GM19372 (cell line): ENCODE data around the gene CENPP.
"Not testable (repeated sequence)": the region's sequence is repeated elsewhere in the genome, so short reads cannot be mapped to it uniquely, and the experiment has no call there.

Experiments used
- ATAC-seq: cut with Tn5 transposase; IDR thresholded peaks from one replicate; pipeline ENCODE4 v1.9.1; 2021; ENCODE audit warnings: mild to moderate bottlenecking, low read depth, moderate library complexity; ENCODE audit not compliant: unreplicated experiment

Gene CENPP

DNA sequence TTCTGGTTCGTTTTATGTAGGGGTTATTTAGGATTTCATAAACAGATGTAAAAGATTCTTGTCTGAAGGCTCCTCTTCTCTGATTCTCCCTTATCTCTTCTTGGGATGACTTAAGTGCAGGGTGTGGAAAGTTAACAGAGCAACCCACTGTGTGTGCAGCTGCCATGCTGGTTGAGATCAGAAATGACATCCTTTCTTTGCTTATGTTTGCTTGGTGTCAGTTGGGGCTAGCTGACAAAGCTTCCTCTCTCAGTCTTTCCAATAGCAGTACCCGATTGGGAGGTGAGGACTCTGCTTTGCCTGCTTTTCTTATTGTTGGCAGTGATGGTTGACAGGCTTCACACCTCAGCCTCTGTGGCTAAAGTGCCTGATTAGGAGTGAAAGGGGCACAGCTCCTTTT, 52.1 kb downstream of the CENPP start:
- no peak for ATAC-seq

DNA sequence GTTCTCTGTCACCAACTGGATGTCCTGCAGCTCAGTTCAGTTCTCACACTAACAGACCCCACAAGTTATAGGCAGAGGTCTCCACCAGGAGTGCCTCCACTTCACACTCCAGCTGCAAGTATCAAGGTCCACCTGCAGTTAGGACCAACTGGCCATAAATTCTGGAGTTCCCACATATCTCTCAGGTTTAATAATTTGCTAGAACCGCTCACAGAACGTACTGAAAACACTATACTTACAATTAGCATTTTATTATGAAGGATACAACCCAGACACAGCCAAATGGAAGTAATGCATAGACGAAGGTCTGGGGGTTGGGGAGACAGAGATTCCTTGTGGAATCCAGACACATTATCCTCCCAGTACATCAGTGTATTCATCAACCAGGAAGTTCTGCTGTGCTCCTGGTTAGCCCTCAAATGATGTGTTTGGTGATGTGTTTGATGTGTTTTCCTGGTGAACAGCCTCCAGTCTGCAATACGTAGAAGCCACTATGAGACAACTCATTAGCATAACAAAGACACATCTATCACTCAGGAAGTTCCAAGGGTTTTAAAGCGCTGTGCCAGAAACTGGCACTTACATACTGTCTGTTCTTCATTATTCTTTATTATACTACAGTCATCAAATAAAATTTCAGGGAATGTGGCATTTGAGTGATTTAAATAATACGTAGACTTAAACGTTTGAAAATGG, 53.3 kb downstream of the CENPP start:
- ATAC-seq: no peak

DNA sequence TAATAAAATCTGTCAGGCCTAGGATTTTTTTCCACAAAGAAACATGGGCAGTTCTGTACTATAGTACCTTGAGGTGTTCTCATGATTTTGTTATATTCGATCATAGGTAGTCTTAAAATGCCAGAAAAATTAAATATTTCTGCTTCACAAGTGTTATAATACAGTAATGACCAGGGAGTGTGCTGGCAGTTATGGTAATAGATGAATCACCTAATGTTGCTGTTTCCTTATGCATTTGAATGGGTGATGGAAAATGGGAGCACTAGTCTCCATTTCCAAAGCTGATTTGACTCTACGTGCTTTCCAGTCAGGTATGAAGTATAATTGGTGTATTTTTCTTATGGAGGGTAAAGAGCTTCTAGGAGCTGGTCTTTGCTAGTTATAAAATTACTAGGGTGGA, 54.9 kb downstream of the CENPP start:
- ATAC-seq: no peak

DNA sequence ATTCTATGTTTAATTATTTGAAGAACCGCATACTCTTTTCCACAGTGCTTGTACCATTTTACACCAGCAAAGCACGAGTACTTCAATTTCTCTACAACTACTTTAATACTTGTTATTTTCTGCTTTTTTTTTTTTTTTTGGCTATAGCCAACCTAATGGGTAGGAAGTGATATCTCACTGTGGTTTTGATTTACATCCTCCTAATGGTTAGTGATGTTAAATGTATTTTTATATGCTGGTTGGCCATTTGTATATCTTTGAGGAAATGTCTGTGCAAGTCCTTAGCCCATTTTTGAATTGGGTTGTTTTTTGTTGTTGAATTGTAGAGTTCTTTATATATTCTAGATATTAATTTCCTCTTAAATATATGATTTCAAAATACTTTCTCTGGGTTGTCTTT, 56.0 kb downstream of the CENPP start:
- no peak for ATAC-seq

DNA sequence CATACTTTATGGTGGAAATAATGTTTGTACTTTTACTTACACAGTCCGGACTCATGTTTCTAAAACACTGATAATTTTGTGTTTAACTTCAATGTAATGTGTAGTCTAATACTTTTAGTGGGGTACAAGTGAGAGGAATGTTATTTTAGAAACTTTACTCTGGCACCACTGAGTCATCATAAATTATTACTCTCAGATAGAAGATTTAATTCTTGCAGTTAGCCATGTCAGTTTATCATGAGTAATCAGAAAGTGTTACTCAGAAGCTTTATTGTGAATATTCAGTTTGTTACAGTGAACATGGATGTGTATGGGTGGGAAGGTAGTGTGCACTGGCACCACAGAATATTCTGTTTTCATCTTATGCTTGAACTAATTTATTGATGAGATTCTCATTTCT, 58.6 kb downstream of the CENPP start:
- no peak for ATAC-seq

DNA sequence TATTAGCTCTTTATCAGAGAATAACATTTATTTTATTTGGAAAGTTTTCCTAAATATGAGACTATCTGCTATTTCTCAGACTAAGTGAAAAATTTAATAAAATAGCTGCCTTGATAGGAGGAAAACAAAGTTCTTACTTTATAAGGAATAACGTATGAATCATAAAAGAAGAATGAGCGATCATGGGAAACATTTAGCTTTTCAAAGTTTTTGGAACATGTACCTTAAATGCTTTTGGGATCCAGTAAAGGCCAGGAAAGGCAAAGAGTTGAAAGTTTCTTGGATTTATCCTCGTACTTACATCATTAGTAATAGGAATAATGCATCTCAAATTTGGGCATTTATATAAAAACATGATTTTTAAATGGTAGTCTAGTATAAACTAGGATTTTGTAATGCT, 59.2 kb downstream of the CENPP start:
- ATAC-seq: no peak

DNA sequence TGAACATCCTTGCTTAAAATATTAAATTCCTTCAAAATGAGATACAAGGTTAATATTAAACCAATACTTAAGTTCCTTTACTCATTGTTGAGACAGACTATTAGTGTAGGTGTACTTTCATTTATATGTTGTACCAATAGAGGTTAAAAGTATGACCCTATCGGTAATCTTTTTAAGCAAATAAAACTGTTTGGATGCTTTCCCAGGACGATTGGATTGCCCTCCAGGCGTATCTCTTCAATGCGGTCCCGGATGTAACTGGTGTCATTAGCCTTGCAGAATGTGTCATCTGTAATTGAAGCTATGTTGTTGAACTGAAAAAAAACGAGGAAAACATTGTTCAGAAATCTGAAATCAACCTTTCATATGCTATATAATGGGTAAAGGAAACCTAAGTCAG, 59.7 kb downstream of the CENPP start:
- ATAC-seq: no peak

DNA sequence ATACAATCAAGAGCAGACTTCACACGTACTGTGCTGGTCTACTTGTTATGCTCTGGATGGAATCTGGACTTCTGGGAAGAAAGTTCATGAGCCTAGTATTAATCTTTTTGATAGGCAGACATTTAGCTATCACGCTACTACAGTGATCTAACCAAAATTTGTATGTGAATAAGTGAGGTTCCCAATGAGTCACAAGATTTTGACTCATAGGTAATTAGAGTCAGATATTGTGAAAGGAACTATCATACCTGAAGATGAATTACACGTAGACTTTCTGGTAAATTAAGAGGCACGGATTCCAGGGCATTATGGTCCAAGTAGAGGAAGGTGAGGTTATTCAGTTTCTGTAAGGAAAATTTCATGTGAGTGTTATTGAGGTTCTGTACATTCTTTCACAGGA, 60.2 kb downstream of the CENPP start:
- ATAC-seq: no peak

DNA sequence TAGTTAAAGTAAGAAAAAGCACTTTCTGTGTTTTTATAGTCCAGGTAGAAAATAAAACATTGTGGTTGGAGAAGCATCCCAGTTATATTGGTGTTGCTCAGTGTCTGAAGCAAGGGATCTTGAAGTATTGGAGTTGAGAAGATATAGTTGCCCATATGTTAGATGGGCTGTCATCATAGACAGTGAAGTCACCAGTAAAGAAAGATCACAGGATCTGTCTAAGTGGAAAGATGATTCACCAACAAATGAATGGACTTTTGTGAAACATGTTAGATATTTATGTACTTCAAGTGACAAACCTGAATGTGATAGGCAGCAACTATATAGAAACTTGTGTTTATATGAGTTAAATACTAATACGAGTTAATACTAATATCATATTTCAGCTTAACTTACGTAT, 66.9 kb downstream of the CENPP start:
- no peak for ATAC-seq

DNA sequence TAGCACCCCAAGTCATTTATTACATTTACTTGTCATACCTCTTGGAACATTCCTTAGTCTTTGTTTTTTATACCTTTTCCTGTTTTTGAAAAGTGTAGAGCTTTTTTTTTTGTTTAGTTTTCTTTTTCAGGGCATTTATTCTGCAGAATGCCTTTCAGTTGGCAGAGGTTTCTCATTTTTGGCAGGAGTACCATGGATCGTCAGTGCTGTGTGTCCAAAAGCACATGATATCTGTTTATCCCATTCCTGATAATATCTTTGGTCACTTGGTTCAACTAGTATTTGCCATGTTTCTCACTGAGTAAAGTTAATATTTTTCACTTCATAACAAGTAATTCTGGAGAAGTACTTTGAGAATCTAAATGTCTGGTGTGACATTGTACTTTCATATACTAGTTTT, 67.9 kb downstream of the CENPP start:
- no peak for ATAC-seq

DNA sequence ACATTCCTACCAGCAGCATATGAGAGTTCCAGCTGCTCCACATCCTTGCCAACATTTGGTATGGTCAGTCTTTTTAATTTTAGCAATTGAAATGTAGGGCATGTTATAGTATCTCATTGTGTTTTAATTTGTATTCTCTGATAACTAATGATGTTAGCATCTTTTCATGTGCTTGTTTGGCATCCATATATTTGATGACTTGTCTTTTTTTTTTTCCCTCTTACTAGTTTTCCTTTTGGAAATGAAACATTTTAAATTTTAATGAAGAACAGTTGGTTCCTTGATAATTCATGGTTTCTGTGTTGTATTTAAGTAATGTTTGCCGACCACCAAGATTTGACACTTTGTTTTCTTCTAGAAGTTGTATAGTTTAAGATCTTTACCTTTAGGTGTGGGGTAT, 69.9 kb downstream of the CENPP start:
- ATAC-seq: no peak

DNA sequence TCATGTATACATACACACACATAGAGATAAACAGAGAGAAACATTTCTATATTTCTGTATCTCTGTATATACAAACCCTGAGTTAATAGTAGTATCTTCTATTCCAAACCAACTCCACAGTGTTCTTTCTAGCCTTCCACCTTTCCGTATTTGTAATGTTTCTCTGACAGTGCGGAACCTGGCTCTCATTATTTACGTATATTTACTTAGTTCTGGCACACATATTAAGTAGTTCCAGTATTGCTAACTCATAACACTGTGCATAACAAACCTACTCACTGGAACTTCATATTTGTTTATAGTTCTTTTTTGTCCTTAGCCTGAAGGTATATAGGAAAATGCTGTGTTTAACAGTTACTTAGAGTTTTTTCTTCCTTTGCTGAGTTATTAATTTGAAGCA, 72.1 kb downstream of the CENPP start:
- ATAC-seq: no peak

DNA sequence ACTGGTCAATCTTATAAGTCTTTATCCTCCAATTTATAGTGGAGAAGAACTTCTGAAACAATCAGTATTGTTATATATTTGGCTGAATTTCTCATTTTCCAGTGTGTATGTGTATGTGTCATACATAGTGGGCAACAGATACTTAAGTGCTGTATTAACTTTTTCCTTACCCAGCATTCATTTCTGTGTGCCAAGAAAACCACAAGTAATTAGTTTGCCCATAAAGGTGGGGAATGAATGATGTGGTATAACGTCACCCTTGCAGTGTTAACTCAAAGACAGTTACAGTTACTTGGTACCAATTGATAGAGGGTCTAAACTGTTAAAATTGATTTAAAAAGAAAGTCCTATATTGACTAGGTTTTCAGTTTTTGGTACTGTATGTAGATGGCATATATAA, 76.6 kb downstream of the CENPP start:
- ATAC-seq: no peak

DNA sequence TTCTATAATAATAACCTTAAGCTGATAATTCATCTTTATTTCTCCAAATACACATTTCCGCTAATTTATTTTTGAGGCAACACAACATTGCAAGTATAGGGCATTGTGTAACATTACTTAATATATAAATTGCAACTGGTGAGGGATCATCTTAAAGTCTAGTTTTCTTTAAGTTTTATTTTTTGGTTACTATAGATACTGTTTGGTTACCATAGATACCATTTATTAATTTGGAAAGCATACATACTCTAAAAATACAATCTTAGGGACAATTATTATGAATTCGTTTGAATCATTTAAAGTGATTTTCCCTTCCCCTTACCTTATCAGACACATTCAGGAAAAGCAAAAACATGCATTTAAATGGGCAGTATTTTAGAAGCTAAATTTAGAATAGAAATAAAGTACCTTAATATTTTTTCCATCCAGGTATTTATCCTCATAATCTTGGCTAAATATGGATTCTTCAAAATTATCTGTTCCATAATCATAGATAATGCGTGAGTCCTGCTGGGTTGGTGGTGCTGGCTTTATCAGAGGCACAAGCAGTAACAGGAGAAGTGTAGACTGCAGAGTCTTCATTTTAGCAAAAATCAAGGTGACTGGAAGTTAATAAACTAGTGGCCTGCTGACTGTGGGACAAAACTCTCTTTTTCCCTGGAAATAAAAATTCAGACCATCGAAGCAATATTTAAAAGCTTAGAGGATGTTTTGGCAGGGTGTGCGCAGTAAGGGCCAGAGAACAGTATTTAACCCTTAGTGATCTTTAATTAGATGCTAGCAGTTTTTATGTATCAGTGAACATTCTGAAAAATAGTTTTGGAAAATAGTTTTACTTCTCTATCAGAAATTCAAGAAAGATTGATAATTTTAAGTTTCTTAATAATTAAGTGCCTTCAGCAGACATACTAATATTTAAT, 77.3 kb downstream of the CENPP start:
- no peak for ATAC-seq

DNA sequence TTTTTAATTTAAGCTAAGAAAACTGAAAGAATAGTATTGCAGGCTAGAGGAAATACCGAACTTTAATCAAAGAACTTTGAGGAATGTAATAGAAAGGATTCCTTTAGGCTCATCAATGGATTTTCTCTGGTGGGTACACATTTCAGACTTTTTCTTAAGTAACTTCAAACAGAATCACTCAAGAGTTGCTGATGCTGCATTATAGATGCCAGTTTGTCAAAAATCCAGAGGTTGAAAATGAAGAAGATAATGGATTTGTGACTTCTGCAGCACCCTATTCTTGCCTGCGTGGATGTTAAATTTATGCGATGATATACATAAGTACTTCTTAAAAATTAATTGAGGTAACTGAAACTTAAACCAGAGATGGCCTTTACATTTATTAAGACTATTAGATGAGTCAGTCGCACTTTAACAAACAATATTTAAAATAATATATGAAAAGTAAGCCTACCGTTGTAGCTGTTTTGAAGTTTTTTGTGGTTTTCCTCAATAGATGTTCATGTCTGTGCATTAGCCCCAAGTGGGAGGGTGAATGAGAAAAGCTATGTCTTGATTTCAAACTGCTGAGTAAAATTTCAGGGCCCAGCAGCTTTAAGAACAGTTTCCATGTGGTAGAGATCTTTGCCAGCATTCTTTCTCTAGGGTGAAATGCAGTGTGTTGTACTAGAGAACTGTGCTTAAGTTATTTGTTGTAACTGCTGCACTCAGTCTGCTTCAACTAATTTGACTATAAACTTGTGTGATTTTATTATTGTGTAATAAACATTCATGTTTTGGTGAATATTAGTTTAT, 78.5 kb downstream of the CENPP start, which contains the start of gene OGN:
Gene OGN, minus strand, starts transcription at position 537 of the 795 bp plus-strand sequence. CDS start 1,171 bp downstream, outside the sequence.
- ATAC-seq: no peak

DNA sequence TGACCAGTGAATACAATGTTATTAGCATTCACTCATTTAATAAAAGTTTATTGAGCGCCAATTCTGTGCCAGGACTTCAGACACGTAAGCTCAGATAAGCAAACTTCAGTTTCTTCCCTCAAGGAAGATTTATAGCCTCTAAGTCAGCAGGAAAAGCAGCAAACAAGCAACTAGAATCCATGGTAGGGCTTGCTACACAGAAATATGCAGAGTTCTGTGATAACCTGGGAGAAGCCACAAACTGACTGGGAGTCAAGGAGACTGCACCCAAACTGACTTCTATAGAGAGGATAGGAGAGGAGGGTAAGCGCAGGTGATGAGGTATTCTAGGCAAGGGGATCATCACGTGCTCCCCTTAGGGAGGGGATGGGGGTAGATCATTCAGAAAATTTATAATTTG, 80.1 kb downstream of the CENPP start:
- no peak for ATAC-seq

DNA sequence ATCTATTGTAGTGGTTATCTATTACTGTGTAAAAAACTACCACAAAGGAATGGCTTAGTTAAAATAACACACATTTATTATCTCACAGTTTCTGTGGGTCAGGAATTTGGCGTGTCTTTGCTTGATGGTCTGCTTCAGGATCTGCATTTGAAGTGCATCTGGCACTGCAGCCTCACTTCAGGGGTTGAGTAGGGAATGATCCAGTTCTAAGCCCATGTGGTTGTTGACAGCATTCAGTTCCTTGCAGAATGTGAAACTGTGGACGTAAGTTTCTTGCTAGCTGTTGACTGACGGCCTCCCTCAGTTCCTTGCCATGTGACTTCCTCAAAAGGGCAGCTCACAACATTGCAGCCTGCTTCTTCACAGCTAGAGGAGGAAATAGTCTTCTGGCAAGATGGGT, 80.7 kb downstream of the CENPP start:
- ATAC-seq: no peak

DNA sequence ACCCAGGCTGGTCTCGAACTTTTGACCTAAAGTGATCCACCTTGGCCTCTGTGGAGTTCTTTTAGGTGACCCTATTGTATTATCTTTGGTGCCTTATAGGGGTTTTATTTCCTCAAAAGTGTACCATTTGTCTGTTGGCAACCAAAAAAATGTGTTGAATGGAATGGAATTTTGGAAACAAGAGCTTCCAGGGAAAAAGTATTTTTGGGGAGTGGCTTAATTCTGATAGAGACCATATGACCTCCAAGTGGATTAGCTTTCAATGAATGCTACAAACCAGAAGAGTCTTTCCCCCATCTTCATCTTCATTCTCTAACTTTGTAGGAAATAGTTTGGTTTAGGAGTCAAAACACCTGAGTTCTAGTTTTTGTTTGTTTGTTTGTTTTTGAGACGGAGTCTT, 82.1 kb downstream of the CENPP start:
- ATAC-seq: no peak

DNA sequence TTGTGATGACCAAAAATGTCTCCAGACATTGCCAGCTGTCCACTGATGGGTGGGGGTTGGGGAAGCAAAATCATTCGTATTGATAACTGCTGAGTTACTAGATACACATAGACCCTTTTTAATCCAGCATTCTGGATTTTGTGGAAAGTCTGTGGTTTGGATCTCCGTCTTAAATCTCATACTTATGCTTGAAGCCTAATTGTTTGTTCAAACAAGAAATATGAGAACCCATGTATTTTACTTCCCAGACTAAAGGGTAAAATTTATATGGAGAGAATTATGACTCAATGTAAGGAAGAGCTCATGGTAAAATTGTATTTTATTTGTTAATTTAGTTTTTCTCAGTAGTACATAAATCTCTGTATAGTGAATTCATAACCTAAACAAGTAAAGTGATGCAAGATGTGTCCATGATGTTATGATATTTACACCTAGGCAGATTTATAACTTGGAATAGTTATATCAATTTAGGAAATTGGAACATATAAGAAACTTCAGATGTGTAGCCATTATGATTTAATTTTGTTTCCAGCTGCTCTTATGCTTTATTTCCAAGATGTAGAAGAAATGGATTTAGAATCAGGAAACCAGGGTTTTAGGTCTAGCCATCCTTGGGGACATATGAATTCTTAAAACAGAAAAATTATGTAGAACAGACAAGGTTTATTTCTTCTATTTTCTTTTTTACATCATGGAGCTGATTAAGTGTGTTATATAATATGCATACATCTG, 83.2 kb downstream of the CENPP start:
- ATAC-seq: no peak

DNA sequence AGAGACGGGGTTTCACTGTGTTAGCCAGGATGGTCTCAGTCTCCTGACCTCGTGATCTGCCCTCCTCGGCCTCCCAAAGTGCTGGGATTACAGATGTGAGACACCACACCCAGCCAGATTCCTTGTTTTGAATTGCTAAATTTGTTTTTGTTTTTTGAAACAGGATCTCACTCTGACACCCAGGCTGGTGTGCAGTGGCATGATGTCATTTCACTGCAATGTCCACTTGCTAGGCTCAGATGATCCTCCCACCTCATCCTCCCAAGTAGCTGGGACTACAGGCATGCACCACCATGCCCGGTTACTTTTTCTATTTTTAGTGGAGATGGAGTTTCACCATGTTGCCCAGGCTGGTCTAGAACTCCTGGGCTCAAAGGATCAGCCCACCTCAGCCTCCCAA, 85.4 kb downstream of the CENPP start:
- not testable (repeated sequence) for ATAC-seq
